ENCODE measurements around the gene RELN.

RELN gene

DNA sequence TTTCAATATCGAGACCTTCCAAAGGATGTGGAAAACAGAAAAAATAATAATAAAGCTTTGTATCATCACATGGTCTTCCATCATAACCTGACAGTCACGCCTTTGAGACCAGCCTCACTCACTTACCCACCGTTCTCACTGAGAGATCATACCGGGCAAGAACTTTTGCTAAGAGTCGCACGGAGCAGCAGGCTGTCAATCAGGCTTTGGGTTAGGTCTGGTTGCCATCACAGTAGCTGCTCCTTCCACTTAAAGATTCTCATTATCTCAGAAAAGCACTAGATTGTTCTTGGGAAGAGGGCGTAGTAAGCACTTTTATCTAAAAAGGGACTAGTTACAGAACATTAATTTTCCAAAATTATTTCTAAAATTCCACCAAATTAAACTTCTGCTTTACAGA lies 2.0 kb downstream of the RELN start:
- CTCF ChIA-PET, result interaction anchor here (0.6 kb wide), 1 partner anchor 77 kb away, joined by 3 read pairs; no protein-coding TSS in a partner anchor
- H3K27ac ChIP-seq (ENCODE audit: extremely low read depth, low read depth, low read length), result no peak overlapping the region
- no peak for TF ChIP-seq ZFHX2 (tag by site-specific recombination; conservative IDR thresholded peaks at IDR 0.05)
- TF ChIP-seq KLF10 (tag by site-specific recombination; IDR thresholded peaks at IDR 0.05), result no peak
- no peaks in the 10 kb centered on the region for H3K9me3 ChIP-seq (ENCODE audit: control insufficient read depth, insufficient read depth, low read depth, low read length)
- H3K36me3 ChIP-seq (ENCODE audit: control insufficient read depth in 2 of 2, insufficient read depth in 1 of 2, low read length in 2 of 2), result no peaks in the 10 kb centered on the region
- POLR2A ChIA-PET, result no interaction called here
- no peak overlapping the region for H3K4me3 ChIP-seq (ENCODE audit: low read depth, low read length)
- H3K4me1 ChIP-seq (ENCODE audit: control insufficient read depth, insufficient read depth, low read length), result no peaks in the 10 kb centered on the region

DNA sequence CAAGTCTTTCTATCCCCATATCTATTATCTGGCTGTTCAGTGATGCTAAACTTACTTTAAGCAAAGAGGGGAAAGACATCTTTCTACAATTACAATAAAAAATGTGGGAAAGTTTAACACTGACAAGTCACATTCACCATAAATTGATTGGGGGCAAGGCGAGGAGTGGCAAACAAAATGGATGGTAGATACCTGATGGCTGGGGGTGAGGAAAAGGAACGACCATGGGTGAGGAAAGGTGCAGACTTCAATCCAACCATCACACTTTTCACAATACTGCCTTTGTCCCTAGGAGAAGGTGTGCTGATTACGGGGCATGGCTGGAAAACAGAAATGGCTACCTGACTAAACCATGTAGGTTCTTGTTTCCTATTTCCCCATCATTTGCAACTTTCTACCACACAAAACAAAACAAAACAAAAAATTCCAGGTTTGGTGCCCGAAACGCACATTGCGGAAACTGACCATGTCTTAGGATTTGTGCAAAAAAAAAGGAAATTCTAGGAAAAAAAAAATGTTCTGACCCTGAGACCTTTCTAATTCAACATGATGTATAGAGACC lies 3.8 kb downstream of the RELN start:
- CTCF ChIA-PET, result no interaction called here
- H3K4me1 ChIP-seq (ENCODE audit: control insufficient read depth, insufficient read depth, low read length), result no peaks in the 10 kb centered on the region

GRCh38 chr7:103984050-103984449 lies 5.4 kb downstream of the RELN start:
- TF ChIP-seq, protein P1, sequence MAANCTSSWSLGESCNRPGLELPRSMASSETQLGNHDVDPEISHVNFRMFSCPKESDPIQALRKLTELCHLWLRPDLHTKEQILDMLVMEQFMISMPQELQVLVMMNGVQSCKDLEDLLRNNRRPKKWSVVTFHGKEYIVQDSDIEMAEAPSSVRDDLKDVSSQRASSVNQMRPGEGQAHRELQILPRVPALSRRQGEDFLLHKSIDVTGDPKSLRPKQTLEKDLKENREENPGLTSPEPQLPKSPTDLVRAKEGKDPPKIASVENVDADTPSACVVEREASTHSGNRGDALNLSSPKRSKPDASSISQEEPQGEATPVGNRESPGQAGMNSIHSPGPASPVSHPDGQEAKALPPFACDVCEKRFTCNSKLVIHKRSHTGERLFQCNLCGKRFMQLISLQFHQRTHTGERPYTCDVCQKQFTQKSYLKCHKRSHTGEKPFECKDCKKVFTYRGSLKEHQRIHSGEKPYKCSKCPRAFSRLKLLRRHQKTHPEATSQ (tag by site-specific recombination; IDR thresholded peaks at IDR 0.05), result no peak
- TF ChIP-seq GLI4 (tag by site-specific recombination; IDR thresholded peaks at IDR 0.05) (no peak), BCL11B (tag by site-specific recombination; IDR thresholded peaks at IDR 0.05; ENCODE audit: low read depth) (no peak), ZNF292 (tag by site-specific recombination; IDR thresholded peaks at IDR 0.05; ENCODE audit: borderline replicate concordance, low read depth) (no peak), ZNF202 (tag by site-specific recombination; IDR thresholded peaks at IDR 0.05; ENCODE audit: borderline replicate concordance) (no peak), ZNF175 (tag by site-specific recombination; IDR thresholded peaks at IDR 0.05) (no peak)
- TF ChIP-seq, protein P2, sequence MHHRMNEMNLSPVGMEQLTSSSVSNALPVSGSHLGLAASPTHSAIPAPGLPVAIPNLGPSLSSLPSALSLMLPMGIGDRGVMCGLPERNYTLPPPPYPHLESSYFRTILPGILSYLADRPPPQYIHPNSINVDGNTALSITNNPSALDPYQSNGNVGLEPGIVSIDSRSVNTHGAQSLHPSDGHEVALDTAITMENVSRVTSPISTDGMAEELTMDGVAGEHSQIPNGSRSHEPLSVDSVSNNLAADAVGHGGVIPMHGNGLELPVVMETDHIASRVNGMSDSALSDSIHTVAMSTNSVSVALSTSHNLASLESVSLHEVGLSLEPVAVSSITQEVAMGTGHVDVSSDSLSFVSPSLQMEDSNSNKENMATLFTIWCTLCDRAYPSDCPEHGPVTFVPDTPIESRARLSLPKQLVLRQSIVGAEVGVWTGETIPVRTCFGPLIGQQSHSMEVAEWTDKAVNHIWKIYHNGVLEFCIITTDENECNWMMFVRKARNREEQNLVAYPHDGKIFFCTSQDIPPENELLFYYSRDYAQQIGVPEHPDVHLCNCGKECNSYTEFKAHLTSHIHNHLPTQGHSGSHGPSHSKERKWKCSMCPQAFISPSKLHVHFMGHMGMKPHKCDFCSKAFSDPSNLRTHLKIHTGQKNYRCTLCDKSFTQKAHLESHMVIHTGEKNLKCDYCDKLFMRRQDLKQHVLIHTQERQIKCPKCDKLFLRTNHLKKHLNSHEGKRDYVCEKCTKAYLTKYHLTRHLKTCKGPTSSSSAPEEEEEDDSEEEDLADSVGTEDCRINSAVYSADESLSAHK (tag by site-specific recombination; IDR thresholded peaks at IDR 0.05), result no peak
- no peaks in the 10 kb centered on the region for H3K36me3 ChIP-seq (ENCODE audit: control insufficient read depth in 2 of 2, insufficient read depth in 1 of 2, low read length in 2 of 2)
- H3K4me1 ChIP-seq (ENCODE audit: control insufficient read depth, insufficient read depth, low read length), result no peaks in the 10 kb centered on the region
- ChIA-PET CTCF (no interaction called here), POLR2A (no interaction called here)
- no peak overlapping the region for H3K27ac ChIP-seq (ENCODE audit: extremely low read depth, low read depth, low read length)
- no peak overlapping the region for H3K4me3 ChIP-seq (ENCODE audit: low read depth, low read length)
- H3K9me3 ChIP-seq (ENCODE audit: control insufficient read depth, insufficient read depth, low read depth, low read length), result no peaks in the 10 kb centered on the region

More for the DNA sequence above, 3.8 kb downstream of the RELN start:
- POLR2A ChIA-PET, result no interaction called here
- Histone ChIP-seq H3K36me3 (ENCODE audit: control insufficient read depth in 2 of 2, insufficient read depth in 1 of 2, low read length in 2 of 2) (no peaks in the 10 kb centered on the region), H3K9me3 (ENCODE audit: control insufficient read depth, insufficient read depth, low read depth, low read length) (no peaks in the 10 kb centered on the region), H3K4me3 (ENCODE audit: low read depth, low read length) (no peak overlapping the region), H3K27ac (ENCODE audit: extremely low read depth, low read depth, low read length) (no peak overlapping the region)
- TF ChIP-seq ZNF16 (tag by site-specific recombination; IDR thresholded peaks at IDR 0.05; ENCODE audit: low read depth) (no peak), ZNF677 (tag by site-specific recombination; IDR thresholded peaks at IDR 0.05) (no peak), ZNF433 (tag by site-specific recombination; IDR thresholded peaks at IDR 0.05; ENCODE audit: low read depth) (no peak), ZNF529 (tag by site-specific recombination; IDR thresholded peaks at IDR 0.05; ENCODE audit: insufficient replicate concordance) (no peak)
- TF ChIP-seq, protein P3, sequence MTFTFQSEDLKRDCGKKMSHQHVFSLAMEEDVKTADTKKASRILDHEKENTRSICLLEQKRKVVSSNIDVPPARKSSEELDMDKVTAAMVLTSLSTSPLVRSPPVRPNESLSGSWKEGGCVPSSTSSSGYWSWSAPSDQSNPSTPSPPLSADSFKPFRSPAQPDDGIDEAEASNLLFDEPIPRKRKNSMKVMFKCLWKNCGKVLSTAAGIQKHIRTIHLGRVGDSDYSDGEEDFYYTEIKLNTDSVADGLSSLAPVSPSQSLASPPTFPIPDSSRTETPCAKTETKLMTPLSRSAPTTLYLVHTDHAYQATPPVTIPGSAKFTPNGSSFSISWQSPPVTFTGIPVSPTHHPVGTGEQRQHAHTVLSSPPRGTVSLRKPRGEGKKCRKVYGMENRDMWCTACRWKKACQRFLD (tag by site-specific recombination; IDR thresholded peaks at IDR 0.05), result no peak

Measured in HEK293 (cell line).